ENCODE data around the gene KCTD1.

KCTD1 gene

DNA sequence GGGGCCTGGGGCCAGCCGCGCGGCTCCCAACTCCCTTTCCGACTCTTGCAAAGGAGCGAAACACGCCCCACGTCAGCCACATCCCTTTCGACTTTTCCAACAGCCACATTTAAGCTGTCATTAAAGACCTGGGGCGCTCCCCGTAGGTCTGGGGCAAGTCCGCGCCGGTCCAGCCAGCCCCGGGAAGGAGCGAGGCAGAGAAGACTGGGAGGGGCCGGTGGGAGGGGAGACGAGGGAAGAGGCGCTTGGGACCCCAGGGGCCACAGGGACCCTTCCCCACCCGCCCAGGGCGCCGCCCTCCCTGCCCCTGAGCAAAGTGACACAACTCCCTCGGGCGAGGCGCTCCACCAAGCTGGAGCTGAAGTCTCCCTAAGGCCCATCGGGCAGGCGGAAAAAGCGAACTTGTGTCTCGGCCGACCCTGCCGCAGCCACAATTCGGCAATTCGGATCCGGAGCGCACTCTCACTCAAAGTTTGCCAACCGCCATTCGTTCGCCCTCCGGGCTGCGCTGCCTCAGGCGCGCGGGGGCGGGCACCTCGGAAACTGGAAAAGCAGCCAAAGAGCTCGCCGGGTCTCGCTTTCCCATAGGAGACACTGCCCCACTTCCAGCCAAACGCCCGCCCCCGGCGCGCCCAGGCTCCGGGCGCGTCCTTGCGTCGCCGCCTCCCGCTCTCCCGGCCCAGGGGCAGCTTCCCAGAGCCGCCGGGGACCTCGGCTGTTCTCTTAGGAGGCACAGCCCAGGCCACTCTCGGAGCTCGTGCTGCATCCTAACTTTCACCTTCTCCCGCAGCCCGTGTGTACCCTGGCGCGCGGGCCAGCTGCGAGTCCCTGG is 1.1 kb upstream of the KCTD1 start:
- DNase-seq, result peak; percentile 59

- DNase-seq, result peak; percentile 86
Observed at GRCh38 chr18:26547646-26548414, 523 bp downstream of the KCTD1 start.

- no peak for DNase-seq
Observed at GRCh38 chr18:26546875-26547645, 1.3 kb downstream of the KCTD1 start.

GRCh38 chr18:26546170-26546874 is 2.0 kb downstream of the KCTD1 start:
- no peak for DNase-seq

GRCh38 chr18:26545335-26546123 is 2.8 kb downstream of the KCTD1 start:
- no peak for DNase-seq

DNA sequence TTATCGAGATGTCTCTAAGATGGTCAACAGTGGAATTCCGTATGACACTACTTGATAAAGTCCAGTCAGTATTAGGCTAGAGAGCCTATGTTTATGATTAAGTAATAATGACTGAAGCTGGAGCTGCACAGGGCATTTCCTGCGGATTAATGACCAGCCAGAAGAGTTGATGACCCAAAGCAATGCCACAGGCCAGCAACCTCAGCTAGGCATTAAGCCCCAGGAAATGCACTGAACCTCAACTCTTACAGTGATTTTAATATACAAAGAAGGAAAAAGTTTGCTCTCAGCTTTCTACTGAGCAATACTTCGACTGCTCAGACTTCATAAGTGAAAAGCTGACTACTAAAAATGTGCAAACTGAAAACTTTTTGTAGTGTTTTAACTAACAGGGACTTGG is 3.9 kb downstream of the KCTD1 start:
- DNase-seq, result no peak

GRCh38 chr18:26543373-26543772 is 5.0 kb downstream of the KCTD1 start:
- no peak for DNase-seq

DNA sequence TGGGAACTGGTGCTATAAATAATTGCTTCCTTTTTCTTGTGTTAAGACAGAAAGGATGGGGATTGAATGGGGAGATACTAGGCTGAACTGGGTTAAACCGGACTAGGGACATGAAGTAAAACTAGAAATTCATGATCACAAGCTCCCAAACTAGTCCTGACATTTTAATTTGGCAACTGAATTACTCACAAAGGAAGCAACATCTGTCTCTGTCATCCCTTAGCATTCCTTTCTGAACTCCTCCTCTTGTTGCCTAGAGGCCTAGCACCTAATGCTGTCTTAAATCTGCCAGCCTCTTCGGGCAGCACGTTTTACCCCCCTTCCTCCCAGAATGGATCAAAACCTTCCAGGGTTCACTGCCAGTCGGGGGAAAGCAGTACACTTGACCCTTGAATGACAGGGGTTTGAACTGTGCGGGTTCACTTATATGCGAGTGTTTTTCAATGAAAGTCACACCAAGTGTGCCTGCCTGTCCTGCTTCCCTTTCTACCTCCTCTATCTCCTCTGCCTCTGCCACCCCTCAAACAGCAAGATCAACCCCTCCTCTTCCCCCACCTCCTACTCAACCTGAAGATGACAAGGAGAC is 8.2 kb downstream of the KCTD1 start:
- no peak for DNase-seq

DNA sequence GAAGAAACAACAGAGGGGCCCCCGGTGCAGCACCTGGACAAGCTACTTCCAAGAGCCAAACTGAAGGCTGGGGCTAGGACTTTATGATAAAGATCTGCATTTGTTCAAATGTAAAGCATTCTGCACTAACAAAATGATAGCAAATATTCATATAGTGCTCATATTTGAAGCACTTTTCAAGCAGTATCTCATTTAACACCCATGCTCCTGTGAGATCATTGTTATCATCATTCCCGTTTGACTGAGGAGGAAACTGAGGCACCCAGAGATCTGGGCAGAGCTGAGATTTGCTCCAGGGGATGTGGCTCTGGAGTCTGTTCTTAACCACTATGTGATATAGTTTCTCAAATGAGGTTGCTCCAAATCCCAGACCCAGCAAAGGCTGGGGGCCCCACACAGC is 9.8 kb downstream of the KCTD1 start:
- no peak for DNase-seq

DNA sequence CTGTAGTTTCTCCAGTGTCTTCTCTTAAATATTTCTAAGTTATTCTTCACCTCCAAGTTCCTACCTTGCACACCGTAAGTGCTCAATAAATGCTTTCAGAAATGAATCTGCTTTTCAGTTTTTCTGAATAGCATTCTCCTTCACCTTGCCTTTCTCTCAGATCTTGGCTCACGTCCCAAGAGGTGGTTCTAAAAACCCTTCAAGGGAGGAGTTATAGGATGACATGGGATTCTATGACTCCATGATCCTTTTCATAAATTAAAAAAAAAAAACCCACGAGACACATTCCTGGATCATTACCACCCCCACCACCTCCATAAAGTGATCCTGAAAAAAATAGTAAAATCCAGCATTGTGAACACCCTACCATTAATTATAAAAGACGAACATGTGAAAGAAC is 11.7 kb downstream of the KCTD1 start:
- no peak for DNase-seq

DNA sequence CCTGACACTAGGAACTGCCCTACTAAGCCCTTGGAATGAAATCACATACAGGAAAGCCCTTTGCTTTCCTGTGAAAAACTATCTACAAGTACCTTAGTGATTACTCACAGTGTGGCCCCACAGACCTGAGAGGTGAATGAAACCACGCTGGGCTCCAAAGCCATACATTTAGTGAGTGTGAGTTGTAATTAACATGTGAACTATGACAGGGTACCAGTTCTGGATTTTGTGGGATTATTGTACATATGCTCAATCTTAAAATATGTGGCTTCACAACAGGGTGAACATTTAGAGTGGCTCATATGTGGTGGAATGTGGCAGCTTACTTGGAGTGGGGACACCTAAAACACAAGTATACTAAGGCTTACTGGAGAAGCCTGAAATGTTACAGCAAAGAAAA is 12.3 kb downstream of the KCTD1 start:
- no peak for DNase-seq

DNA sequence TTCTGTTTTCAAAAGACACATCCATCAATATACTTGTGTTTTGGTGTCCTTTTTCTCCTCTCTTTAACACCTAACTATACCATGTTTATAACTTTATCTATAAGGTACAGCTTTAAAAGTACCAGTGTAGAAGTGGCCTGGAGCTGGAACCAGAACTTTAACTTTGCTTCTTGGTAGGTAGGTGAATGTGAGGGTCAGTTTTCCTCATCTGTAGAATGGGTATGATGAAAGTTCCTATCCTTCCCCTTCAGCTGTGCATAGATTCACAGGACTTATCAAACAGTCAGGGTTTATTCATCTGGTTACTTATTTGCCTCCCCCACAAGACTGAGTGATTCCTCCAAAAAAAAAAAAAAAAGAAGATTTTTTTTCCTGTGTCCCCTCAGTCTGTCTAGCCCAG is 12.7 kb downstream of the KCTD1 start:
- no peak for DNase-seq

- no peak for DNase-seq
Observed at GRCh38 chr18:26532367-26533340, 15.7 kb downstream of the KCTD1 start.

- DNase-seq, result no peak
Observed at GRCh38 chr18:26531605-26532298, 16.6 kb downstream of the KCTD1 start.

- DNase-seq, result no peak
Observed at GRCh38 chr18:26526966-26527234, 21.5 kb downstream of the KCTD1 start.

- no peak for DNase-seq
Observed at GRCh38 chr18:26526128-26526965, 22.0 kb downstream of the KCTD1 start.

- no peak for DNase-seq
Observed at GRCh38 chr18:26524504-26525351, 23.6 kb downstream of the KCTD1 start.

DNA sequence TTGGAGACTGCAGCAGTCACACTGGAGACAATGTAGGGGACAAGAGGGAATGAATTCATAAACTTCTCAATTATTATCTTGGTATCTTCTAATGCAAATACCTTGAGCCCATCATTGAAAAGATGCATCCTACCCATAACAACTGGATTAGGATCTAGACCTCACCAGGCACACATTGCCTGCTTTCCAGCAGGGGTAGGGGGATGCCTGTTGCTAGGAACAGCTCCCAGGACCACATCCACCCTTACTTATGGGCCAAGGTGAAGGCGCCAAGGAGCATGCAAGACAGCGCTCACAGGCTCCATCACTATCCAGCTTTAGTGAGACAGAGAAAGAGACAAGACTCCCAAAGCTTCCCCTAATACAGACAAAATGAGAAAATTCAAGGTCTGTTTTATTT is 24.4 kb downstream of the KCTD1 start:
- DNase-seq, result no peak

All from hematopoietic multipotent progenitor cell treated with erythropoietin and hydrocortisone succinate and interleukin-3 and kit ligand, for 4 days (in vitro differentiated cells).